HEK293 (cell line): ENCODE results near the gene RAB3B.

Experiments used
- CTCF ChIA-PET: fragments of 350-600 bp; formaldehyde crosslinking; extraction: SDS; loops from one replicate; lab custom pipeline; 2021; ENCODE audit warnings: antibody characterized with exemption; lab: Yijun Ruan, JAX
- POLR2A ChIA-PET: fragments of 300-600 bp; formaldehyde crosslinking; extraction: SDS; loops from one replicate; lab custom pipeline; 2020; ENCODE audit warnings: antibody characterized with exemption, inconsistent platforms; lab: Yijun Ruan, JAX
- H3K27ac ChIP-seq: fragments of 200-500 bp; sonication (Bioruptor generic); 2 replicates; pipeline ENCODE4 v1.5.1; 2014; ENCODE audit warnings: low read depth, low read length, control low read depth, inconsistent platforms; ENCODE audit errors: extremely low read depth
- H3K36me3 ChIP-seq, 2 experiments: fragments of 200-500 bp in 1 of 2; sonication (Bioruptor generic) in 1 of 2; 1 replicate in 1 of 2; 2 replicates in 1 of 2; pipeline ENCODE4 v1.5.1; 2014 to 2017; ENCODE audit warnings: inconsistent platforms in 2 of 2, low read length in 2 of 2; ENCODE audit not compliant: control insufficient read depth in 2 of 2, insufficient read depth in 1 of 2
- H3K4me1 ChIP-seq: fragments of 200-500 bp; sonication (Bioruptor generic); 2 replicates; pipeline ENCODE4 v1.5.1; 2014; ENCODE audit warnings: mild to moderate bottlenecking, low read length, inconsistent platforms; ENCODE audit not compliant: control insufficient read depth, insufficient read depth
- H3K4me3 ChIP-seq: 2 replicates; pipeline ENCODE4 v1.5.1; 2011; ENCODE audit warnings: low read depth, mild to moderate bottlenecking, control low read depth, low read length, moderate library complexity
- H3K9me3 ChIP-seq: fragments of 200-500 bp; sonication (Bioruptor generic); 2 replicates; pipeline ENCODE4 v1.5.1; 2014; ENCODE audit warnings: low read depth, low read length, inconsistent platforms; ENCODE audit not compliant: control insufficient read depth, insufficient read depth
- HOXC10 ChIP-seq: sonication (generic); formaldehyde crosslinking; IDR thresholded peaks from 2 replicates; pipeline ENCODE4 v1.8.1; 2023; ENCODE audit warnings: mild to moderate bottlenecking, missing genetic modification reagents
- RBAK ChIP-seq: fragments of 450-650 bp; formaldehyde crosslinking; IDR thresholded peaks from 2 replicates; pipeline ENCODE4 v1.5.1; 2016; ENCODE audit warnings: missing biosample characterization, missing genetic modification characterization
- TCF7L2 ChIP-seq: IDR thresholded peaks from 2 replicates; pipeline ENCODE4 v1.6.1; 2011; ENCODE audit warnings: low read depth, mild to moderate bottlenecking, inconsistent platforms, low read length, moderate library complexity, borderline replicate concordance
- YY2 ChIP-seq: fragments of 450-650 bp; formaldehyde crosslinking; IDR thresholded peaks from 2 replicates; pipeline ENCODE4 v1.5.1; 2016; ENCODE audit warnings: missing biosample characterization, missing genetic modification characterization
- ZFP37 ChIP-seq: fragments of 450-650 bp; formaldehyde crosslinking; IDR thresholded peaks from 2 replicates; pipeline ENCODE4 v1.5.1; 2016; ENCODE audit warnings: missing biosample characterization, missing genetic modification characterization
- ZFP69B ChIP-seq: fragments of 450-650 bp; formaldehyde crosslinking; IDR thresholded peaks from 2 replicates; pipeline ENCODE4 v1.5.1; 2016; ENCODE audit warnings: missing biosample characterization, missing genetic modification characterization
- ZNF169 ChIP-seq: fragments of 450-650 bp; formaldehyde crosslinking; IDR thresholded peaks from 2 replicates; pipeline ENCODE4 v1.5.1; 2016; ENCODE audit warnings: missing biosample characterization, missing genetic modification characterization
- ZNF24 ChIP-seq: fragments of 450-650 bp; formaldehyde crosslinking; IDR thresholded peaks from 2 replicates; pipeline ENCODE4 v1.5.1; 2016; ENCODE audit warnings: missing biosample characterization, missing genetic modification characterization
- ZNF324 ChIP-seq: fragments of 450-650 bp; formaldehyde crosslinking; IDR thresholded peaks from 2 replicates; pipeline ENCODE4 v1.5.1; 2016; ENCODE audit warnings: missing biosample characterization, missing genetic modification characterization
- ZNF366 ChIP-seq: fragments of 450-650 bp; formaldehyde crosslinking; conservative IDR thresholded peaks from 2 replicates; pipeline ENCODE4 v1.5.1; 2016; ENCODE audit warnings: missing biosample characterization, missing genetic modification characterization
- ZNF423 ChIP-seq: fragments of 450-650 bp; formaldehyde crosslinking; IDR thresholded peaks from 2 replicates; pipeline ENCODE4 v1.5.1; 2016; ENCODE audit warnings: missing biosample characterization, missing genetic modification characterization
- ZNF514 ChIP-seq: fragments of 450-650 bp; formaldehyde crosslinking; IDR thresholded peaks from 2 replicates; pipeline ENCODE4 v1.5.1; 2016; ENCODE audit warnings: missing biosample characterization, missing genetic modification characterization
- ZNF521 ChIP-seq: fragments of 450-650 bp; formaldehyde crosslinking; IDR thresholded peaks from 2 replicates; pipeline ENCODE4 v1.5.1; 2017; ENCODE audit warnings: missing biosample characterization, mild to moderate bottlenecking, missing genetic modification characterization
- ZNF548 ChIP-seq: fragments of 450-650 bp; formaldehyde crosslinking; IDR thresholded peaks from 2 replicates; pipeline ENCODE4 v1.5.1; 2016; ENCODE audit warnings: missing biosample characterization, missing genetic modification characterization
- ZNF560 ChIP-seq: fragments of 450-650 bp; formaldehyde crosslinking; IDR thresholded peaks from 2 replicates; pipeline ENCODE4 v1.5.1; 2017; ENCODE audit warnings: missing biosample characterization, missing genetic modification characterization, borderline replicate concordance
- ZNF571 ChIP-seq: fragments of 450-650 bp; formaldehyde crosslinking; IDR thresholded peaks from 2 replicates; pipeline ENCODE4 v1.5.0; 2017; ENCODE audit warnings: missing biosample characterization, missing genetic modification characterization
- ZNF600 ChIP-seq: fragments of 450-650 bp; formaldehyde crosslinking; IDR thresholded peaks from 2 replicates; pipeline ENCODE4 v1.5.1; 2016; ENCODE audit warnings: missing biosample characterization, missing genetic modification characterization
- ZNF610 ChIP-seq: fragments of 450-650 bp; formaldehyde crosslinking; IDR thresholded peaks from 2 replicates; pipeline ENCODE4 v1.5.1; 2016; ENCODE audit warnings: missing biosample characterization, missing genetic modification characterization, borderline replicate concordance
- ZNF624 ChIP-seq: fragments of 450-650 bp; formaldehyde crosslinking; IDR thresholded peaks from 2 replicates; pipeline ENCODE4 v1.5.1; 2017; ENCODE audit warnings: missing biosample characterization, missing genetic modification characterization
- ZNF677 ChIP-seq: fragments of 450-650 bp; IDR thresholded peaks from 2 replicates; pipeline ENCODE4 v1.5.0; 2018; ENCODE audit warnings: missing biosample characterization, mild to moderate bottlenecking, missing genetic modification characterization, moderate library complexity
- ZNF791 ChIP-seq: fragments of 450-650 bp; formaldehyde crosslinking; IDR thresholded peaks from 2 replicates; pipeline ENCODE4 v1.5.1; 2016; ENCODE audit warnings: missing biosample characterization, missing genetic modification characterization
- TF ChIP-seq, protein P1 (sequence below): fragments of 450-650 bp; formaldehyde crosslinking; IDR thresholded peaks from 2 replicates; pipeline ENCODE4 v1.5.1; 2016; ENCODE audit warnings: missing biosample characterization, missing genetic modification characterization
- TF ChIP-seq, protein P2 (sequence below): fragments of 450-650 bp; formaldehyde crosslinking; IDR thresholded peaks from 2 replicates; pipeline ENCODE4 v1.5.1; 2016; ENCODE audit warnings: missing biosample characterization, missing genetic modification characterization
- TF ChIP-seq, protein P3 (sequence below): fragments of 450-650 bp; formaldehyde crosslinking; IDR thresholded peaks from 2 replicates; pipeline ENCODE4 v1.5.1; 2017; ENCODE audit warnings: missing biosample characterization, missing genetic modification characterization
- TF ChIP-seq, protein P4 (sequence below): fragments of 450-650 bp; formaldehyde crosslinking; IDR thresholded peaks from 2 replicates; pipeline ENCODE4 v1.5.1; 2016; ENCODE audit warnings: missing biosample characterization, missing genetic modification characterization, low read depth

Gene RAB3B

DNA sequence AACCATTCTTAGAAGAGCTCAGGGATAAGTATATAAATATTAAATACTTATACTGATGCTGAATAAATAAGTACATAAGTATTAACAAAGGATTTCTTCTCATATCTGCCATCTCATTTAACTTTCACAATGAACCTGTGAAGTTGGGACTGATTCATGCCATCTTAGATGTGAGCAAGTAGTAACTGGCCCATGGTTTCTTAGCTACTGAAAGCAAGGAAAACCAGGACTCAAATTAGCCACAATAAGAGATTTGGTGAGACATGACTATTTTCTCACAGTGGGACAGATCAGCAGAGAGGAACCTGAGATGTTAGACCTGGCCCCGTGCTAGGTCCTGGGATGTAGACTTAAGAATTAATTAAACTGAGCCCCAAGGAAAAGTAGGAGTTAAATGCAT, 8.2 kb upstream of the RAB3B start:
- no peaks in the 10 kb centered on the region for H3K9me3 ChIP-seq
- H3K36me3 ChIP-seq = no peaks in the 10 kb centered on the region
- no peaks in the 10 kb centered on the region for H3K4me1 ChIP-seq
- H3K27ac ChIP-seq = no peak overlapping the region
- ChIA-PET CTCF (interaction anchor here (0.7 to 6.5 kb wide), 5 partner anchors 22 to 703 kb away, joined by 3 to 70 read pairs (median 3); no protein-coding TSS in a partner anchor), POLR2A (no interaction called here)
- TF ChIP-seq ZFP37 (tag by site-specific recombination) = no peak
- no peak for TF ChIP-seq ZNF624 (tag by site-specific recombination)
- TF ChIP-seq ZNF560 (tag by site-specific recombination) = no peak
- TF ChIP-seq ZNF571 (tag by site-specific recombination) = no peak
- TF ChIP-seq YY2 (tag by site-specific recombination) = no peak
- no peak for TF ChIP-seq ZNF514 (tag by site-specific recombination)
- TF ChIP-seq HOXC10 (CRISPR knock-in tag) = no peak
- no peak for TF ChIP-seq ZNF423 (tag by site-specific recombination)
- TF ChIP-seq ZNF521 (tag by site-specific recombination) = no peak
- TF ChIP-seq ZNF677 (tag by site-specific recombination) = no peak
- TF ChIP-seq ZNF324 = no peak
- TF ChIP-seq, protein P1, sequence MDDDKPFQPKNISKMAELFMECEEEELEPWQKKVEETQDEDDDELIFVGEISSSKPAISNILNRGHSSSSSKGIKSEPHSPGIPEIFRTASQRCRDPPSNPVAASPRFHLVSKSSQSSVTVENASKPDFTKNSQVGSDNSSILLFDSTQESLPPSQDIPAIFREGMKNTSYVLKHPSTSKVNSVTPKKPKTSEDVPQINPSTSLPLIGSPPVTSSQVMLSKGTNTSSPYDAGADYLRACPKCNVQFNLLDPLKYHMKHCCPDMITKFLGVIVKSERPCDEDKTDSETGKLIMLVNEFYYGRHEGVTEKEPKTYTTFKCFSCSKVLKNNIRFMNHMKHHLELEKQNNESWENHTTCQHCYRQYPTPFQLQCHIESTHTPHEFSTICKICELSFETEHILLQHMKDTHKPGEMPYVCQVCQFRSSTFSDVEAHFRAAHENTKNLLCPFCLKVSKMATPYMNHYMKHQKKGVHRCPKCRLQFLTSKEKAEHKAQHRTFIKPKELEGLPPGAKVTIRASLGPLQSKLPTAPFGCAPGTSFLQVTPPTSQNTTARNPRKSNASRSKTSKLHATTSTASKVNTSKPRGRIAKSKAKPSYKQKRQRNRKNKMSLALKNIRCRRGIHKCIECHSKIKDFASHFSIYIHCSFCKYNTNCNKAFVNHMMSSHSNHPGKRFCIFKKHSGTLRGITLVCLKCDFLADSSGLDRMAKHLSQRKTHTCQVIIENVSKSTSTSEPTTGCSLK (tag by site-specific recombination) = no peak
- TF ChIP-seq ZNF791 (tag by site-specific recombination) = no peak
- no peak for TF ChIP-seq ZNF610 (tag by site-specific recombination)
- no peak for TF ChIP-seq ZFP69B (tag by site-specific recombination)
- no peak for TF ChIP-seq RBAK (tag by site-specific recombination)
- no peak for TF ChIP-seq ZNF600 (tag by site-specific recombination)
- no peak for TF ChIP-seq ZNF548
- TF ChIP-seq, protein P2, sequence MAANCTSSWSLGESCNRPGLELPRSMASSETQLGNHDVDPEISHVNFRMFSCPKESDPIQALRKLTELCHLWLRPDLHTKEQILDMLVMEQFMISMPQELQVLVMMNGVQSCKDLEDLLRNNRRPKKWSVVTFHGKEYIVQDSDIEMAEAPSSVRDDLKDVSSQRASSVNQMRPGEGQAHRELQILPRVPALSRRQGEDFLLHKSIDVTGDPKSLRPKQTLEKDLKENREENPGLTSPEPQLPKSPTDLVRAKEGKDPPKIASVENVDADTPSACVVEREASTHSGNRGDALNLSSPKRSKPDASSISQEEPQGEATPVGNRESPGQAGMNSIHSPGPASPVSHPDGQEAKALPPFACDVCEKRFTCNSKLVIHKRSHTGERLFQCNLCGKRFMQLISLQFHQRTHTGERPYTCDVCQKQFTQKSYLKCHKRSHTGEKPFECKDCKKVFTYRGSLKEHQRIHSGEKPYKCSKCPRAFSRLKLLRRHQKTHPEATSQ (tag by site-specific recombination) = no peak
- TF ChIP-seq ZNF24 (tag by site-specific recombination) = no peak
- H3K4me3 ChIP-seq = no peak overlapping the region

DNA sequence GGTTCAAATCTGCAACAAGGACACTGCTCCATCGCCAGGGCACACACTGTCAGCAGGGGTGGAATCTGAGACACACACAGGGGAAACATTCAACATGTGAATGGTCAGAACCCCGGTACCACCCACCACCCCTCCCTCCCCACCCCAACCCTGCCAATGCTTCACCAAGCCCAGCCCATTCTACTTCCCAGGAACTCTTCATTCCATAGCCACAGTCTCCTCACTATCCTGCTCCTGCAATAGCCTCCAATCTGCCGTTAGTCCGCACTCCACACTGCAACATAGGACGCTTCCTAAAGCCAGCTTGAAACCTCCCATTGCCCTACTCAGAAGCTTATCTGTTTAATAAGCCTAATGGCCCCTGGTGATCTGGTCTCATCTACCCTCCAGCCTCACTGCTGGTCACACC, 7.5 kb upstream of the RAB3B start:
- Histone ChIP-seq H3K27ac (no peak overlapping the region), H3K36me3 (no peaks in the 10 kb centered on the region), H3K4me3 (no peak overlapping the region), H3K9me3 (no peaks in the 10 kb centered on the region), H3K4me1 (no peaks in the 10 kb centered on the region)
- ChIA-PET CTCF (interaction anchor here (0.8 to 6.5 kb wide), 4 partner anchors 22 to 99 kb away, joined by 3 to 70 read pairs (median 4); no protein-coding TSS in a partner anchor), POLR2A (no interaction called here)
- TF ChIP-seq ZNF169 (tag by site-specific recombination) (no peak), TCF7L2 (no peak), ZNF624 (tag by site-specific recombination) (no peak), YY2 (tag by site-specific recombination) (no peak), ZNF366 (tag by site-specific recombination) (no peak)
- TF ChIP-seq, protein P3, sequence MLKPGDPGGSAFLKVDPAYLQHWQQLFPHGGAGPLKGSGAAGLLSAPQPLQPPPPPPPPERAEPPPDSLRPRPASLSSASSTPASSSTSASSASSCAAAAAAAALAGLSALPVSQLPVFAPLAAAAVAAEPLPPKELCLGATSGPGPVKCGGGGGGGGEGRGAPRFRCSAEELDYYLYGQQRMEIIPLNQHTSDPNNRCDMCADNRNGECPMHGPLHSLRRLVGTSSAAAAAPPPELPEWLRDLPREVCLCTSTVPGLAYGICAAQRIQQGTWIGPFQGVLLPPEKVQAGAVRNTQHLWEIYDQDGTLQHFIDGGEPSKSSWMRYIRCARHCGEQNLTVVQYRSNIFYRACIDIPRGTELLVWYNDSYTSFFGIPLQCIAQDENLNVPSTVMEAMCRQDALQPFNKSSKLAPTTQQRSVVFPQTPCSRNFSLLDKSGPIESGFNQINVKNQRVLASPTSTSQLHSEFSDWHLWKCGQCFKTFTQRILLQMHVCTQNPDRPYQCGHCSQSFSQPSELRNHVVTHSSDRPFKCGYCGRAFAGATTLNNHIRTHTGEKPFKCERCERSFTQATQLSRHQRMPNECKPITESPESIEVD = no peak
- TF ChIP-seq, protein P4, sequence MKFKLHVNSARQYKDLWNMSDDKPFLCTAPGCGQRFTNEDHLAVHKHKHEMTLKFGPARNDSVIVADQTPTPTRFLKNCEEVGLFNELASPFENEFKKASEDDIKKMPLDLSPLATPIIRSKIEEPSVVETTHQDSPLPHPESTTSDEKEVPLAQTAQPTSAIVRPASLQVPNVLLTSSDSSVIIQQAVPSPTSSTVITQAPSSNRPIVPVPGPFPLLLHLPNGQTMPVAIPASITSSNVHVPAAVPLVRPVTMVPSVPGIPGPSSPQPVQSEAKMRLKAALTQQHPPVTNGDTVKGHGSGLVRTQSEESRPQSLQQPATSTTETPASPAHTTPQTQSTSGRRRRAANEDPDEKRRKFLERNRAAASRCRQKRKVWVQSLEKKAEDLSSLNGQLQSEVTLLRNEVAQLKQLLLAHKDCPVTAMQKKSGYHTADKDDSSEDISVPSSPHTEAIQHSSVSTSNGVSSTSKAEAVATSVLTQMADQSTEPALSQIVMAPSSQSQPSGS = no peak
